ENCODE data around the gene BRWD1. TPM values are rescaled to one million over a fixed set of nuclear protein-coding genes. Genes with fewer than 3 reads are reported as not detected.
"Not testable (repeated sequence)": the region's sequence is repeated elsewhere in the genome, so short reads cannot be mapped to it uniquely, and the experiment has no call there.

The BRWD1 gene
- total and polyA plus RNA-seq, 7 donors: 8.3 to 92.5 (median 53.5) TPM

GRCh38 chr21:39142972-39143371 is 170.5 kb downstream of the BRWD1 start:
- H3K27ac ChIP-seq: no peak overlapping the region
- H3K4me1 ChIP-seq: no peaks in the 10 kb centered on the region
- TF ChIP-seq POLR2AphosphoS5 (IDR thresholded peaks at IDR 0.05): no peak
- intact Hi-C loops (cut with DNase I): no loop called here
- no peaks in the 10 kb centered on the region for H3K36me3 ChIP-seq
- 83 to 95% methylated on average over 3 of the region's 3 CpGs for WGBS, 2 donors
- peaks cover 0 to 2% (median 0%) of the 10 kb centered on the region in 4 donors for H3K9me3 ChIP-seq
- H3K4me3 ChIP-seq: no peak overlapping the region
- no peak for DNase-seq
- H3K27me3 ChIP-seq: no peaks in the 10 kb centered on the region

- Histone ChIP-seq H3K4me3 (no peak overlapping the region), H3K27ac (no peak overlapping the region), H3K27me3 (no peaks in the 10 kb centered on the region), H3K4me1 (no peaks in the 10 kb centered on the region), H3K9me3 (no peaks in the 10 kb centered on the region), H3K36me3 (no peaks in the 10 kb centered on the region)
- TF ChIP-seq EP300 (IDR thresholded peaks at IDR 0.05) (no peak), POLR2AphosphoS5 (IDR thresholded peaks at IDR 0.05) (no peak), POLR2A (IDR thresholded peaks at IDR 0.05) (no peak), CTCF (IDR thresholded peaks at IDR 0.05) (no peak)
- intact Hi-C loops (cut with DNase I): no loop called here
- WGBS, 2 donors: 9 to 57% methylated on average over 3 of the region's 3 CpGs
- DNase-seq: no peak
These were observed 171.9 kb downstream of the BRWD1 start for GRCh38 chr21:39141502-39141901.

GRCh38 chr21:39137248-39138178 is 175.9 kb downstream of the BRWD1 start:
- Histone ChIP-seq H3K27ac (no peak overlapping the region), H3K36me3 (no peaks in the 10 kb centered on the region), H3K4me3 (no peak overlapping the region), H3K27me3 (no peaks in the 10 kb centered on the region), H3K9me3 (no peaks in the 10 kb centered on the region), H3K4me1 (no peaks in the 10 kb centered on the region)
- TF ChIP-seq EP300 (IDR thresholded peaks at IDR 0.05): no peak
- TF ChIP-seq POLR2A (IDR thresholded peaks at IDR 0.05): no peak
- no peak for TF ChIP-seq POLR2AphosphoS5 (IDR thresholded peaks at IDR 0.05)
- no peak for TF ChIP-seq CTCF (IDR thresholded peaks at IDR 0.05)
- no peak for DNase-seq
- intact Hi-C loops (cut with DNase I): loop anchor here (1.0 to 5.0 kb wide), 3 partner anchors 403 to 920 kb away; no protein-coding TSS in a partner anchor
- 77 to 84% methylated on average over 14 of the region's 14 CpGs for WGBS, 2 donors

GRCh38 chr21:39136711-39137110 is 176.7 kb downstream of the BRWD1 start:
- Histone ChIP-seq H3K4me1 (no peaks in the 10 kb centered on the region), H3K9me3 (no peaks in the 10 kb centered on the region), H3K27ac (no peak overlapping the region), H3K4me3 (no peak overlapping the region), H3K36me3 (no peaks in the 10 kb centered on the region), H3K27me3 (no peaks in the 10 kb centered on the region)
- TF ChIP-seq CTCF (IDR thresholded peaks at IDR 0.05): no peak
- TF ChIP-seq POLR2AphosphoS5 (IDR thresholded peaks at IDR 0.05): no peak
- TF ChIP-seq EP300 (IDR thresholded peaks at IDR 0.05): no peak
- no peak for TF ChIP-seq POLR2A (IDR thresholded peaks at IDR 0.05)
- no peak for DNase-seq
- intact Hi-C loops (cut with DNase I): loop anchor here (5.0 kb wide), 1 partner anchor 919 kb away; no protein-coding TSS in a partner anchor
- 92 to 94% methylated on average over 5 of the region's 5 CpGs for WGBS, 2 donors

- intact Hi-C loops (cut with DNase I): loop anchor here (5.0 kb wide), 1 partner anchor 919 kb away; no protein-coding TSS in a partner anchor
- H3K27ac ChIP-seq, DNase-seq, H3K27me3 ChIP-seq, H3K4me3 ChIP-seq, H3K36me3 ChIP-seq, H3K4me1 ChIP-seq, H3K9me3 ChIP-seq: not testable (repeated sequence)
- TF ChIP-seq CTCF (IDR thresholded peaks at IDR 0.05): peak in 1 of 4 experiments; percentile 28
- 32 to 66% methylated on average over 8 of the region's 8 CpGs for WGBS, 2 donors
These were observed 177.3 kb downstream of the BRWD1 start for GRCh38 chr21:39136138-39136537.

Data from sigmoid colon (tissue), 7 donors.